Neural progenitor cell (in vitro differentiated cells): ENCODE measurements around the gene AGPAT4.

Experiments used
- EZH2phosphoT487 ChIP-seq: fragments of 200-600 bp; sonication (generic); IDR thresholded peaks from 2 replicates; pipeline ENCODE4 v1.6.1; 2017; ENCODE audit warnings: antibody characterized with exemption
- TF ChIP-seq, protein P1 (sequence below): fragments of 200-600 bp; sonication (generic); IDR thresholded peaks from 2 replicates; pipeline ENCODE4 v1.5.1; 2017; ENCODE audit warnings: antibody characterized with exemption, mild to moderate bottlenecking

DNA sequence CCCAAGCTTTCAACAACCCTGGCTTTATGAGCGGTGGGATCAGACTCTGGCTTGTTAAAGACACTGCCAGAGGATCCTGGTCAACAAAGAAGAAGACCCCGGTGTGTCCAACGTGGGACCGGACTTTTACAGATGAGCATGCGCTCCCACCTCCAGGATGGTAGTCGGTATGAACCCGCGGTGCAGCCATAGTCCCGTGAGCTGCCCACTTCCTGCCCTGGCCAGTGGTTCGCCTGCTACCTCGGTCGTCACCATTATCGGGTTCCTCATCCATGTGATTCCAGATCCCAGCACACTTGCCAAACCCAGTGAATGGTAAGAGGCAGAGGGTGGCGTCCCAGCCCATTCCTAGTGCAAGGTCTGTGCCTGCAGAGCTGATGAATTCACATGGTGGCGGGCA is 112.7 kb downstream of the AGPAT4 start:
- TF ChIP-seq, protein P1, sequence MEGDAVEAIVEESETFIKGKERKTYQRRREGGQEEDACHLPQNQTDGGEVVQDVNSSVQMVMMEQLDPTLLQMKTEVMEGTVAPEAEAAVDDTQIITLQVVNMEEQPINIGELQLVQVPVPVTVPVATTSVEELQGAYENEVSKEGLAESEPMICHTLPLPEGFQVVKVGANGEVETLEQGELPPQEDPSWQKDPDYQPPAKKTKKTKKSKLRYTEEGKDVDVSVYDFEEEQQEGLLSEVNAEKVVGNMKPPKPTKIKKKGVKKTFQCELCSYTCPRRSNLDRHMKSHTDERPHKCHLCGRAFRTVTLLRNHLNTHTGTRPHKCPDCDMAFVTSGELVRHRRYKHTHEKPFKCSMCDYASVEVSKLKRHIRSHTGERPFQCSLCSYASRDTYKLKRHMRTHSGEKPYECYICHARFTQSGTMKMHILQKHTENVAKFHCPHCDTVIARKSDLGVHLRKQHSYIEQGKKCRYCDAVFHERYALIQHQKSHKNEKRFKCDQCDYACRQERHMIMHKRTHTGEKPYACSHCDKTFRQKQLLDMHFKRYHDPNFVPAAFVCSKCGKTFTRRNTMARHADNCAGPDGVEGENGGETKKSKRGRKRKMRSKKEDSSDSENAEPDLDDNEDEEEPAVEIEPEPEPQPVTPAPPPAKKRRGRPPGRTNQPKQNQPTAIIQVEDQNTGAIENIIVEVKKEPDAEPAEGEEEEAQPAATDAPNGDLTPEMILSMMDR = no peak
- TF ChIP-seq EZH2phosphoT487 = no peak
